Measurements from ENCODE around the gene PAFAH2. TPM values are rescaled to one million over a fixed set of nuclear protein-coding genes. Genes with fewer than 3 reads are reported as not detected.
"Not testable (repeated sequence)": the region's sequence is repeated elsewhere in the genome, so short reads cannot be mapped to it uniquely, and the experiment has no call there.

Gene PAFAH2
- total and polyA plus RNA-seq, 7 experiments from 2014 or later, result 11.4 to 36.0 (median 19.5) TPM

GRCh38 chr1:25943511-25943910, 54.4 kb downstream of the PAFAH2 start:
- H3K36me3 Mint-ChIP-seq; H3K9me3 ChIP-seq (ENCODE audit: control insufficient read depth in 2 of 3, low read length in 3 of 3); DNase-seq; H3K4me3 Mint-ChIP-seq; ATAC-seq; H3K27me3 ChIP-seq (ENCODE audit: control insufficient read depth in 2 of 2, insufficient read depth in 2 of 2, low read length in 2 of 2); H3K27me3 Mint-ChIP-seq; H3K4me1 ChIP-seq (ENCODE audit: control insufficient read depth in 2 of 2, insufficient read depth in 2 of 2, low read length in 2 of 2); H3K27ac Mint-ChIP-seq; H3K27ac ChIP-seq (ENCODE audit: low read depth, low read length); H3K4me1 Mint-ChIP-seq; H3K4me3 ChIP-seq (ENCODE audit: low read length); CTCF ChIA-PET; H3K36me3 ChIP-seq (ENCODE audit: control insufficient read depth in 2 of 3, insufficient read depth in 3 of 3, low read length in 3 of 3); intact Hi-C loops (cut with micrococcal nuclease): not testable (repeated sequence)
- H3K9me3 Mint-ChIP-seq, result peaks cover 0 to 22% (median 9%) of the 10 kb centered on the region in 11 donors
- POLR2A ChIA-PET, result interaction anchor here (0.6 kb wide), 1 partner anchor 89 kb away, joined by 3 read pairs; no protein-coding TSS in a partner anchor

GRCh38 chr1:25936947-25937346, 60.9 kb downstream of the PAFAH2 start:
- no peak overlapping the region for H3K27ac Mint-ChIP-seq
- H3K36me3 Mint-ChIP-seq, result no peaks in the 10 kb centered on the region
- H3K27me3 Mint-ChIP-seq, result peaks cover 0 to 9% (median 0%) of the 10 kb centered on the region in 5 donors
- H3K9me3 Mint-ChIP-seq, result no peaks in the 10 kb centered on the region
- Histone ChIP-seq H3K4me3 (ENCODE audit: low read length) (no peak overlapping the region), H3K36me3 (ENCODE audit: control insufficient read depth in 2 of 3, insufficient read depth in 3 of 3, low read length in 3 of 3) (no peaks in the 10 kb centered on the region), H3K4me1 (ENCODE audit: control insufficient read depth in 2 of 2, insufficient read depth in 2 of 2, low read length in 2 of 2) (no peaks in the 10 kb centered on the region), H3K27ac (ENCODE audit: low read depth, low read length) (no peak overlapping the region), H3K9me3 (ENCODE audit: control insufficient read depth in 2 of 3, low read length in 3 of 3) (no peaks in the 10 kb centered on the region), H3K27me3 (ENCODE audit: control insufficient read depth in 2 of 2, insufficient read depth in 2 of 2, low read length in 2 of 2) (no peaks in the 10 kb centered on the region)
- ChIA-PET POLR2A (no interaction called here), CTCF (no interaction called here)
- intact Hi-C loops (cut with micrococcal nuclease), result loop anchor here in 1 of 2 donors (5.0 kb wide), 1 partner anchor 35 kb away; no protein-coding TSS in a partner anchor
- ATAC-seq (no peak), DNase-seq (no peak)
- no peak overlapping the region for H3K4me3 Mint-ChIP-seq
- H3K4me1 Mint-ChIP-seq, result peaks cover 0 to 6% (median 0%) of the 10 kb centered on the region in 7 donors

- ChIA-PET CTCF (no interaction called here), POLR2A (interaction anchor here (0.8 to 1.5 kb wide), 2 partner anchors 10 to 38 kb away, joined by 4 to 7 read pairs; no protein-coding TSS in a partner anchor)
- H3K36me3 Mint-ChIP-seq, result no peaks in the 10 kb centered on the region
- peaks cover 0 to 1% (median 0%) of the 10 kb centered on the region in 11 donors for H3K9me3 Mint-ChIP-seq
- Histone ChIP-seq H3K27me3 (ENCODE audit: control insufficient read depth in 2 of 2, insufficient read depth in 2 of 2, low read length in 2 of 2) (no peaks in the 10 kb centered on the region), H3K9me3 (ENCODE audit: control insufficient read depth in 2 of 3, low read length in 3 of 3) (no peaks in the 10 kb centered on the region), H3K4me1 (ENCODE audit: control insufficient read depth in 2 of 2, insufficient read depth in 2 of 2, low read length in 2 of 2) (no peaks in the 10 kb centered on the region), H3K4me3 (ENCODE audit: low read length) (no peak overlapping the region), H3K27ac (ENCODE audit: low read depth, low read length) (no peak overlapping the region), H3K36me3 (ENCODE audit: control insufficient read depth in 2 of 3, insufficient read depth in 3 of 3, low read length in 3 of 3) (no peaks in the 10 kb centered on the region)
- ATAC-seq (no peak), DNase-seq (no peak)
- intact Hi-C loops (cut with micrococcal nuclease), result no loop called here
- peaks cover 0 to 26% (median 0%) of the 10 kb centered on the region in 5 donors for H3K27me3 Mint-ChIP-seq
- peak overlapping the region in 1 of 9 donors; percentile 10 for H3K27ac Mint-ChIP-seq
- H3K4me1 Mint-ChIP-seq, result peaks cover 0 to 12% (median 0%) of the 10 kb centered on the region in 7 donors
- H3K4me3 Mint-ChIP-seq, result peak overlapping the region in 2 of 10 donors; percentile 16 to 38
Observed at GRCh38 chr1:25933479-25934365, 64.1 kb downstream of the PAFAH2 start.

- Mint-ChIP-seq H3K27ac (peak overlapping the region in 1 of 9 donors; percentile 10), H3K4me1 (peaks cover 0 to 12% (median 0%) of the 10 kb centered on the region in 7 donors), H3K27me3 (peaks cover 0 to 26% (median 0%) of the 10 kb centered on the region in 5 donors)
- H3K36me3 Mint-ChIP-seq; H3K9me3 Mint-ChIP-seq; H3K9me3 ChIP-seq (ENCODE audit: control insufficient read depth in 2 of 3, low read length in 3 of 3); POLR2A ChIA-PET; H3K36me3 ChIP-seq (ENCODE audit: control insufficient read depth in 2 of 3, insufficient read depth in 3 of 3, low read length in 3 of 3); H3K27ac ChIP-seq (ENCODE audit: low read depth, low read length); CTCF ChIA-PET; DNase-seq; ATAC-seq; intact Hi-C loops (cut with micrococcal nuclease); H3K4me3 Mint-ChIP-seq; H3K4me1 ChIP-seq (ENCODE audit: control insufficient read depth in 2 of 2, insufficient read depth in 2 of 2, low read length in 2 of 2); H3K4me3 ChIP-seq (ENCODE audit: low read length); H3K27me3 ChIP-seq (ENCODE audit: control insufficient read depth in 2 of 2, insufficient read depth in 2 of 2, low read length in 2 of 2): not testable (repeated sequence)
Observed at GRCh38 chr1:25932811-25933400, 65.0 kb downstream of the PAFAH2 start.

- H3K4me3 ChIP-seq (ENCODE audit: low read length), result no peak overlapping the region
- H3K27me3 ChIP-seq (ENCODE audit: control insufficient read depth in 2 of 2, insufficient read depth in 2 of 2, low read length in 2 of 2), result no peaks in the 10 kb centered on the region
- CTCF ChIA-PET, result no interaction called here
- ATAC-seq (no peak), DNase-seq (no peak)
- Mint-ChIP-seq H3K27ac (no peak overlapping the region), H3K9me3 (peaks cover 0 to 1% (median 0%) of the 10 kb centered on the region in 11 donors), H3K4me3 (no peak overlapping the region), H3K36me3 (no peaks in the 10 kb centered on the region), H3K4me1 (peaks cover 0 to 12% (median 0%) of the 10 kb centered on the region in 7 donors), H3K27me3 (peaks cover 0 to 27% (median 0%) of the 10 kb centered on the region in 5 donors)
- POLR2A ChIA-PET, result no interaction called here
- H3K36me3 ChIP-seq (ENCODE audit: control insufficient read depth in 2 of 3, insufficient read depth in 3 of 3, low read length in 3 of 3), result no peaks in the 10 kb centered on the region
- no peaks in the 10 kb centered on the region for H3K9me3 ChIP-seq (ENCODE audit: control insufficient read depth in 2 of 3, low read length in 3 of 3)
- no peaks in the 10 kb centered on the region for H3K4me1 ChIP-seq (ENCODE audit: control insufficient read depth in 2 of 2, insufficient read depth in 2 of 2, low read length in 2 of 2)
- no peak overlapping the region for H3K27ac ChIP-seq (ENCODE audit: low read depth, low read length)
- intact Hi-C loops (cut with micrococcal nuclease), result no loop called here
Observed at GRCh38 chr1:25932321-25932720, 65.5 kb downstream of the PAFAH2 start.

- H3K36me3 Mint-ChIP-seq, result no peaks in the 10 kb centered on the region
- ChIA-PET CTCF (no interaction called here), POLR2A (interaction anchor here (1.4 kb wide), 1 partner anchor 42 kb away, joined by 3 read pairs; no protein-coding TSS in a partner anchor)
Observed at GRCh38 chr1:25929016-25929415, 68.8 kb downstream of the PAFAH2 start.

More at GRCh38 chr1:25929016-25929415, 68.8 kb downstream of the PAFAH2 start:
- DNase-seq (no peak), ATAC-seq (no peak)
- Histone ChIP-seq H3K27me3 (ENCODE audit: control insufficient read depth in 2 of 2, insufficient read depth in 2 of 2, low read length in 2 of 2) (no peaks in the 10 kb centered on the region), H3K36me3 (ENCODE audit: control insufficient read depth in 2 of 3, insufficient read depth in 3 of 3, low read length in 3 of 3) (no peaks in the 10 kb centered on the region), H3K4me1 (ENCODE audit: control insufficient read depth in 2 of 2, insufficient read depth in 2 of 2, low read length in 2 of 2) (no peaks in the 10 kb centered on the region), H3K4me3 (ENCODE audit: low read length) (no peak overlapping the region), H3K9me3 (ENCODE audit: control insufficient read depth in 2 of 3, low read length in 3 of 3) (no peaks in the 10 kb centered on the region), H3K27ac (ENCODE audit: low read depth, low read length) (no peak overlapping the region)
- Mint-ChIP-seq H3K4me1 (peaks cover 0 to 17% (median 6%) of the 10 kb centered on the region in 7 donors), H3K4me3 (no peak overlapping the region), H3K27ac (peak overlapping the region in 1 of 9 donors; percentile 49), H3K9me3 (peaks cover 0 to 1% (median 0%) of the 10 kb centered on the region in 11 donors), H3K27me3 (peaks cover 0 to 51% (median 0%) of the 10 kb centered on the region in 5 donors)
- intact Hi-C loops (cut with micrococcal nuclease), result no loop called here

All from naive thymus-derived CD4-positive, alpha-beta T cell (primary cell).